HepG2 (cell line): ENCODE results near the gene DOCK4. TPM values are rescaled to one million over a fixed set of nuclear protein-coding genes. Genes with fewer than 3 reads are reported as not detected.

Experiments
- MTF2 ChIP-seq: sonication (generic); formaldehyde crosslinking; IDR thresholded peaks from 2 replicates; pipeline ENCODE4 v1.5.0; 2020; ENCODE audit warnings: missing genetic modification reagents, borderline replicate concordance
- NAIF1 ChIP-seq: sonication (generic); formaldehyde crosslinking; IDR thresholded peaks from 2 replicates; pipeline ENCODE4 v1.5.0; 2020; ENCODE audit warnings: mild to moderate bottlenecking, missing genetic modification reagents, borderline replicate concordance
- NFAT5 ChIP-seq: sonication (generic); formaldehyde crosslinking; IDR thresholded peaks from 2 replicates; pipeline ENCODE4 v1.4.0; 2020; ENCODE audit warnings: missing genetic modification reagents
- PRDM10 ChIP-seq: sonication (generic); formaldehyde crosslinking; IDR thresholded peaks from 2 replicates; pipeline ENCODE4 v1.4.0; 2020; ENCODE audit warnings: low read depth, missing genetic modification reagents
- SMAD3 ChIP-seq: sonication (generic); formaldehyde crosslinking; IDR thresholded peaks from 2 replicates; pipeline ENCODE4 v1.4.0; 2020; ENCODE audit warnings: missing genetic modification reagents
- SNAI1 ChIP-seq: sonication (generic); formaldehyde crosslinking; IDR thresholded peaks from 2 replicates; pipeline ENCODE4 v1.5.0; 2020; ENCODE audit warnings: mild to moderate bottlenecking, missing genetic modification reagents, borderline replicate concordance
- TOE1 ChIP-seq: sonication (generic); formaldehyde crosslinking; IDR thresholded peaks from 2 replicates; pipeline ENCODE4 v1.4.0; 2020; ENCODE audit warnings: mild to moderate bottlenecking, missing genetic modification reagents
- ZFX ChIP-seq: sonication (generic); formaldehyde crosslinking; IDR thresholded peaks from 2 replicates; pipeline ENCODE4 v1.4.0; 2020; ENCODE audit warnings: mild to moderate bottlenecking, low read depth, missing genetic modification reagents, moderate library complexity
- ZNF609 ChIP-seq: sonication (generic); formaldehyde crosslinking; IDR thresholded peaks from 2 replicates; pipeline ENCODE4 v1.4.0; 2020; ENCODE audit warnings: mild to moderate bottlenecking, missing genetic modification reagents, borderline replicate concordance
- ZNF710 ChIP-seq: sonication (generic); formaldehyde crosslinking; IDR thresholded peaks from 2 replicates; pipeline ENCODE4 v1.5.0; 2020; ENCODE audit warnings: mild to moderate bottlenecking, missing genetic modification reagents, borderline replicate concordance
- polyA plus RNA-seq, 8 experiments: library from polyadenylated mRNA; depleted of rRNA in 3 of 8; stranded (reverse) in 7 of 8; unstranded in 1 of 8; fragments of >200 nt; fragmentation: Illumina TruSeq in 4 of 8; extraction: Trizol in 4 of 8; gene quantifications; 2 replicates each; pipeline versions ENCODE4 v1.2.1 to v1.2.3, GENCODE V29; 2011 to 2016; ENCODE audit warnings: low read depth in 4 of 8, missing spikeins in 1 of 8, mixed read lengths in 1 of 8; ENCODE audit not compliant: insufficient read depth in 1 of 8
- total RNA-seq, 5 experiments: library from RNA; depleted of rRNA; stranded (reverse); fragments of >200 nt; fragmentation: Illumina TruSeq; extraction: Trizol; gene quantifications; 2 replicates each; pipeline ENCODE4 v1.2.3, GENCODE V29; 2016; ENCODE audit warnings: low read depth in 1 of 5

Gene DOCK4
- total and polyA plus RNA-seq, 2 of the 13 experiments (the other 11 are each of a cell fraction or from before 2014, with no cell fraction given): 13.5 to 17.4 TPM

GRCh38 chr7:112206991-112207592, 893 bp upstream of the DOCK4 start (continued):
- 0 out of 2 replicates have a peak, but pooled peaks have one; percentile 8 for TF ChIP-seq ZNF609 (CRISPR knock-in tag)
- no peak for TF ChIP-seq TOE1
- TF ChIP-seq MTF2 (CRISPR knock-in tag): no peak
- TF ChIP-seq NAIF1 (CRISPR knock-in tag): 0 out of 2 replicates have a peak, but pooled peaks have one; percentile 40
- TF ChIP-seq SMAD3 (CRISPR knock-in tag): no peak
- 0 out of 2 replicates have a peak, but pooled peaks have one; percentile 27 for TF ChIP-seq PRDM10 (CRISPR knock-in tag)
- peak; percentile 57; the same call in 1 of the 2 replicates for TF ChIP-seq ZNF710 (CRISPR knock-in tag)
- no peak for TF ChIP-seq NFAT5
- no peak for TF ChIP-seq SNAI1 (CRISPR knock-in tag)
- 0 out of 2 replicates have a peak, but pooled peaks have one; percentile 2 for TF ChIP-seq ZFX (CRISPR knock-in tag)
